Jurkat, Clone E6-1 (cell line): Measurements from ENCODE around the gene ASCL1.

Experiments used
- DNase-seq: peaks from one replicate; pipeline ENCODE4 v3.0.0-alpha.2; 2011; ENCODE audit warnings: low read depth, low spot score
- H3K4me3 ChIP-seq: 2 replicates; pipeline ENCODE4 v1.5.1; 2011; ENCODE audit warnings: mild to moderate bottlenecking, low read length, control low read depth, moderate library complexity

ASCL1 gene

DNA sequence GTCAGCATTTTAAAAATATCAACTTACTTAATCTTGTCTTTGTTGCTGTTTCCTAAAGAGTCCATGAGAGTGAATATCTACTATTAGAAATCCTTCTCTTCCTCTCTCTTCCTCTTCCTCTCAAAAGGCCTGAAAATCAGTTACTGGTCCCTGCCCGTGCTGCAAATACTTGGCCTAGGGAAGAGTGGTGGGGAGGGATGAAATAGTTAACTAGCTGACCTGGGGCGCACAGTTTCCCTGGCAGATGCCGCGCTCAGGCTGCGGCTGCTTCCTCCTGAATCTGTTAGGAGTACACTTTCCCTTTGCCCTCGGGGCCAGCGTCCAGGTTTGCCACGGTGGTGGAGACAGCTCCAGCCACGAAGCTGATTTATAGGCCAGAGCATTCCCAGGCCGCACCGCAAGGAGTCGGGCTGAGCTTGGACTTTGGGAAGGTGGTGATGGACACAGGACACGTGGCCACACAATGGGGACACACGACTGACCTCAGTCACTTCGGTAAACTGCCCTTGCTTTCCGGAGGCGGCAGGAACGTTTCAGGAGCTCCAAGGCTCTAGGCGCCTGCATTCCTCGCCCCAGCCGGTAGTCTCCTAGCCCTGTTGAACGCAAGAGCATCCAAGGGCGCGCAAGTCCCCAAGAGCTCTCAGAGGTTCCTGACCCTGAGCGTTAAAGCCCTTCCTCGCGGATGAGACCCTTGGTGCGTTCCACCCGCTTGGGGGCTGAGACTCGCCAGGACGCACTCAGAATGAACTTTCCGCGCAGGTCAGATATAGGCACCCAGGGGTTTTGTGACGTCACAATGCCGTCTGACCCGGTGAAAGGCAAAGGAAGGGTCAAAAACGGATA, 7.1 kb upstream of the ASCL1 start:
- H3K4me3 ChIP-seq = no peak overlapping the region
- no peak for DNase-seq

- DNase-seq = no peak
- H3K4me3 ChIP-seq = no peak overlapping the region
Observed at GRCh38 chr12:102950950-102951619, 6.4 kb upstream of the ASCL1 start.

DNA sequence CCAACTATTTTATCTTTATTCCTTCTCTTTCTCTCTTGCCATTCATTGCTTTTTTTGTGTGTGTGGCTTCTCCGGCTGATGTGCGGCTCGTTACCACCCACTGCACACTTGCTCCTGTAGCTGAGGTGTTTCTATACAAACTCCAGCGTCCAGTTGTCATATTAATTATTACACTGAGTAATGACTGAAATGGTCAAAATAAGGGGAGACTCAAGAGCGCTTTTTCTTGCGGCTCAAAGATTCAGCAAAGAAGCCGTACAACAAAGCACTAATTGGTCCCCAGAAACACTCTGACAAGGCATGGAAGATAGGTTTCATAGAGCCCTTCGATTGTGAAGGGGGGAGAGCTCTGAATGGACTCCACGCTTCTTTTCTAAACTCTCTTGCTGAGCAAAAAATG, 5.6 kb upstream of the ASCL1 start:
- no peak for DNase-seq
- H3K4me3 ChIP-seq = no peak overlapping the region

GRCh38 chr12:102953221-102953620, 4.3 kb upstream of the ASCL1 start:
- no peak for DNase-seq
- H3K4me3 ChIP-seq = no peak overlapping the region

- no peak for DNase-seq
- no peak overlapping the region for H3K4me3 ChIP-seq
Observed at GRCh38 chr12:102954134-102954533, 3.3 kb upstream of the ASCL1 start.

DNA sequence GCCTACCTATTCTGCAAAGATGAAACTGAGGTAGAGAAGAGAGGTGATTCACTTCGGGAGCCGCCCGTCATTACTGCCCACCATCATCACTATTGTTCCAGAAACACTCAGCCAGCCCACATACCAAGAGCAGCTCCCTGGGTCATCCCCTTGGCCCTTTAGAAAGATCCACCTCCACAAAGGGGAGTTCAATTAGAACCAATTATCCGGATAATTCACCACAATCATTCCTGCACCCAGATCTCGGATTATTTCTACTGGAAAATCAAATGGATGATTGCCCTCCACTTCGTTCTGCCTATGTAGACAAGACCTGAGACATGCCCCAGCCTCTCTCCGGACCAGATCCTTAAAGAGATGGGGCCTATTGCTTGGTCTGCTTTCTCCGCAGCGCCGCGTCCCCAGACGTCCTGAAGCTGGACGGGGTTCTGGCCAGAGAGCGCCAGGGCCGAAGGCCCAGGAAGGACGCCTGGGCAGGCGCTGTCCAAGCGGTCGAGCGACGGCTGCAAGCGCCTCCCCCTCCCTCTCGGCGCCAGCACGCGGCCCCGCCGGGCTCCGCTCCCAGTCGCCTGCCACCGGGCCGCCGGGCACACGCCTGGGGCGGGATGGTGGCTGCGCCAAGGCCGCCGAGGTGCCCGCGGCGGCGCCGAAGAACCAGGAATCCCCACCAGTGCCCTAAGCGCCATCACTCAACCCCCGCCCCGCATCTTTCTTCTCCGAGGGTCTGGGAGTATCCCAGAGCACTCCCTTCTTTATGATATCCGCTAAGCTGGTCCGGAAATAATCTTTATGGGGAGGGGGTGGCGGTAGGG, 1.3 kb upstream of the ASCL1 start:
- DNase-seq = no peak
- no peak overlapping the region for H3K4me3 ChIP-seq

- DNase-seq = no peak
- H3K4me3 ChIP-seq = no peak overlapping the region
Observed at GRCh38 chr12:102956738-102957327, 641 bp upstream of the ASCL1 start.

DNA sequence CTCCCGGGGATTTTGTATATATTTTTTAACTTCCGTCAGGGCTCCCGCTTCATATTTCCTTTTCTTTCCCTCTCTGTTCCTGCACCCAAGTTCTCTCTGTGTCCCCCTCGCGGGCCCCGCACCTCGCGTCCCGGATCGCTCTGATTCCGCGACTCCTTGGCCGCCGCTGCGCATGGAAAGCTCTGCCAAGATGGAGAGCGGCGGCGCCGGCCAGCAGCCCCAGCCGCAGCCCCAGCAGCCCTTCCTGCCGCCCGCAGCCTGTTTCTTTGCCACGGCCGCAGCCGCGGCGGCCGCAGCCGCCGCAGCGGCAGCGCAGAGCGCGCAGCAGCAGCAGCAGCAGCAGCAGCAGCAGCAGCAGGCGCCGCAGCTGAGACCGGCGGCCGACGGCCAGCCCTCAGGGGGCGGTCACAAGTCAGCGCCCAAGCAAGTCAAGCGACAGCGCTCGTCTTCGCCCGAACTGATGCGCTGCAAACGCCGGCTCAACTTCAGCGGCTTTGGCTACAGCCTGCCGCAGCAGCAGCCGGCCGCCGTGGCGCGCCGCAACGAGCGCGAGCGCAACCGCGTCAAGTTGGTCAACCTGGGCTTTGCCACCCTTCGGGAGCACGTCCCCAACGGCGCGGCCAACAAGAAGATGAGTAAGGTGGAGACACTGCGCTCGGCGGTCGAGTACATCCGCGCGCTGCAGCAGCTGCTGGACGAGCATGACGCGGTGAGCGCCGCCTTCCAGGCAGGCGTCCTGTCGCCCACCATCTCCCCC, 777 bp downstream of the ASCL1 start:
- DNase-seq = no peak
- no peak overlapping the region for H3K4me3 ChIP-seq

GRCh38 chr12:102958830-102959176, 1.3 kb downstream of the ASCL1 start:
- no peak for DNase-seq
- no peak overlapping the region for H3K4me3 ChIP-seq

- H3K4me3 ChIP-seq = no peak overlapping the region
- DNase-seq = no peak
Observed at GRCh38 chr12:102959391-102959790, 1.9 kb downstream of the ASCL1 start.

DNA sequence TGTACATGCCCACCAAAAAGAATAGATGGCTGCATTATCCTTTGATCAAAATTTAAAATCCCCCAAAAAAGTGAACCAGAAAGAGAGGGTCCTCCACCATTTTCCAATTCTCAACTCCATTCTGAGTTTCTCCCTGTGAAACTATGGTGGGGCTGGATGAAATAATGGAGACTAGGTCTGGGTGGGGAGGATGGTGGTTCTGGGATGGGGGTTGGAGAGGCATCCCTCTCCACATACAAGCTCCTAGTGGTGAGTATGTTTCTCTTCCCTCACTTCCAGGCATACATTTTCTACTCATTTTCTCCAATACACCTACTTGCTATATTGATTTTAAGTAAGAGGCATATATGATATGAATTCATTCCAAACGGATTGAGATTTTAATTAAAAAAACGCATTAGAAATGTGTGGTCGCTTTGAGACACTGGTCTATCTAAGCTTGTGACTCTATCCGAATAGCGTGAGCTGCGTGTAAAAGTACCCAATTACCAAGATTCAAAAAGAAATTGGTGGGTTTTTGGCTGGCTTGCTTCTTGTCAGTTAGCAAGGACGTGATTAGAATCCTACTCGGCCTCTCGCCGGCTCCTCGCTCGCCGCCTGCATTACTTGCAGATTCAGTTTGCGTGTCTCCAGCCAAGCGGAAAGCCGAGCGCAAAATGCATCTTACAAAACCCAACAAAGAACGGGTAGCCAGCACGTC, 3.4 kb downstream of the ASCL1 start:
- no peak overlapping the region for H3K4me3 ChIP-seq
- no peak for DNase-seq

DNA sequence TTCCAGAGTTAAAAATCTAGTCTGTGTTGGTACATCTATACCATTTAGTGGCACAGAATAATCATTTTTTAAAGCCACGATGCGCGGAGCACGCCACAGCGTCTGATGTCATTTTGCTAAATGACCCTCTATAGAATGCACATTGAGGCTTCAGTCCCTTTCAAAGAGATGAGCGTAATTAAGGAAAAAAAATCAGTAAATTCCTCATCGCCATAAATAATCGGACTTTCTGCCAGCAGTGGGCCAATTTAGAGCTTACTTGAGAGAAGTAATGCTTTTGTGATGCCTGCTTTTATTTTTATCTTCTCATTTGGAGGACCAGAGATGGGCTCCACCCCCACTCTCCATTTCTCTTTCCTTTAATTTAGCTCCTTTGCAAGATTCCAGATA, 4.0 kb downstream of the ASCL1 start:
- no peak for DNase-seq
- no peak overlapping the region for H3K4me3 ChIP-seq

DNA sequence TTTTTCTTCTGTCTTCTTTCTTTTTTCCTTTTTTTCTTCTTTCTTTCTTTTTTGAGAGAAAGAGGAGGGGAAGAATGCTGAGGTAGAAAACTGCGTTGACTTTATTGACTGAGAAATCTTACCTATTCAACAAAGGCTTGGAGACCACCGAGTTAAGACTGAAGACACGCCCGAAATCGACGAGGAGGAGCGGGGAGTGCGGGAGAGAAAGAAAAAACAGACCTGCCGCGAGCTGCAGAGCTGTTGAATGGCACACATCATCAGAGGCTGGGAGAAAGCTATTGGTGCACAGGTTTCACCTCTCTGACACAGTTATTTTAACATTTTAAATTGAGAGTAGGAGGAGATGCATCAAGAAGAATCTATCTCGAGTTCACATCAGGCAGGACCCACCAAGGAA, 5.1 kb downstream of the ASCL1 start:
- no peak for DNase-seq
- no peak overlapping the region for H3K4me3 ChIP-seq

GRCh38 chr12:102962986-102963385, 5.5 kb downstream of the ASCL1 start:
- no peak overlapping the region for H3K4me3 ChIP-seq
- no peak for DNase-seq

GRCh38 chr12:102963796-102964195, 6.3 kb downstream of the ASCL1 start:
- no peak overlapping the region for H3K4me3 ChIP-seq
- no peak for DNase-seq

- no peak overlapping the region for H3K4me3 ChIP-seq
Observed at GRCh38 chr12:102964872-102965271, 7.4 kb downstream of the ASCL1 start.

DNA sequence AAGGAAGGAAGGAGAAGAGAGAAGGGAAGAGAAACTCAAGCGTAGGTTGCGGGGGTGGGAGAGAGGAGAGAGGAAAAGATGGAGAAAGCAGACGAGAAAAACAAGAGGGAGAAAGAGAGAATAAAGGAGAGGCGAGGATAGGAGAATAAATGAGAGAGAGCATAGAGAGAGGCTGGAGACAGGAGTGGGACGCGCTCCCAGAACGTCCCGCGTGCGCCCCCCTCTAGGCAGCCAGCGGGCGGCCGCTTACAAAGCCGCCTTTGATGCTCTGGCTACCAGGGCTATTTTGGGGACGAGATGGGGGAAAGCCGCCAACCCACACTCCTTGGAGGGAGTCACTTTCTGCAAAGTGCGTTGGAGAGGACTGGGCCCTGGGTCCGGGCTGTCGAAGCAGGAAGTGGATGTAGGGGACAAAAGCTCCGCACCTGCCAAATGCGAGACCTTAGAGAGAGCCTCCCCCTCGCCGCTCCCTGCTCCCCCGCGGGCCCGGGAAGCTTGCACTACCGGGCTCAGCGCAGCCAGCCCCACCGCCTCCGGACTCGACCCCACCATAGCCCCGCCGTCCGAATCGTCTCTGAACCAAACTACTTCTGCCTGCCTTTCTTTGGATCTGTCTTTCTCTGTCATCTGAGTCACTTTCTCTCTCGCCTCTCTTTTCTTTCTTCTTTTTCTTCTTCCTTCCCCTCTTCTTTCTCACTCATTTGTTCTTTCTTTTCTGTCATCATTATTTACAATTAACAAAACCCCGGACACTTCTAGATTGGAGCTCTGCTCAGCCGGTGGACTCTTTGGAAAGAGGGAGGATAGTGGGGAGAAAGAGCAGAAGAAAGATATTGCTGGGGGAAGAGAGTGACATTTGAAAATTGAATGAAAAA, 8.0 kb downstream of the ASCL1 start:
- no peak for DNase-seq

More at GRCh38 chr12:102964872-102965271, 7.4 kb downstream of the ASCL1 start:
- no peak for DNase-seq

More for the DNA sequence above, 8.0 kb downstream of the ASCL1 start:
- H3K4me3 ChIP-seq = no peak overlapping the region
